ENCODE results near the gene F12.

F12 gene

DNA sequence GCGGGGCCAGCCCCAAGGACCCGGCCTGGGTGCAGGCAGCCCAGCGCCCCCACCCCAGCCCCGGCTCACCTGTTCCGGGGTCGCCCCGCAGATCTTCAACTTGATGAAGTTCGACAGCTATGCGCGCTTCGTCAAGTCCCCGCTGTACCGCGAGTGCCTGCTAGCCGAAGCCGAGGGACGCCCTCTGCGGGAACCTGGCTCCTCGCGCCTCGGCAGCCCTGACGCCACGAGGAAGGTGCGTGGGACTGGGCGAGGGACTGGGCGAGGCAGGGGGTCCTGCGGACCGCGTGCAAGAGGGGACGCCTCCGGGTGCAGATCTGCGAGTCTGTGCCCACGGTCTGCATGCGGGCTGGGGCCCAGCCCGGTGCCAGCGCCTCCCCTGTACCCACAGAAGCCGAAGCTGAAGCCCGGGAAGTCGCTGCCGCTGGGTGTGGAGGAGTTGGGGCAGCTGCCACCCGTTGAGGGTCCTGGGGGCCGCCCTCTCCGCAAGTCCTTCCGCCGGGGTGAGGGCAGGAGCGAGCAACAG, 42.0 kb downstream of the F12 start:
- DNase-seq (ENCODE audit: low read depth in 1 of 2, low spot score in 1 of 2), result no peak
- no peak overlapping the region for H3K27ac ChIP-seq (replicated peaks)
- H3K4me3 ChIP-seq (replicated peaks; ENCODE audit: insufficient read depth, low read length), result no peak overlapping the region
- TF ChIP-seq, protein P1, sequence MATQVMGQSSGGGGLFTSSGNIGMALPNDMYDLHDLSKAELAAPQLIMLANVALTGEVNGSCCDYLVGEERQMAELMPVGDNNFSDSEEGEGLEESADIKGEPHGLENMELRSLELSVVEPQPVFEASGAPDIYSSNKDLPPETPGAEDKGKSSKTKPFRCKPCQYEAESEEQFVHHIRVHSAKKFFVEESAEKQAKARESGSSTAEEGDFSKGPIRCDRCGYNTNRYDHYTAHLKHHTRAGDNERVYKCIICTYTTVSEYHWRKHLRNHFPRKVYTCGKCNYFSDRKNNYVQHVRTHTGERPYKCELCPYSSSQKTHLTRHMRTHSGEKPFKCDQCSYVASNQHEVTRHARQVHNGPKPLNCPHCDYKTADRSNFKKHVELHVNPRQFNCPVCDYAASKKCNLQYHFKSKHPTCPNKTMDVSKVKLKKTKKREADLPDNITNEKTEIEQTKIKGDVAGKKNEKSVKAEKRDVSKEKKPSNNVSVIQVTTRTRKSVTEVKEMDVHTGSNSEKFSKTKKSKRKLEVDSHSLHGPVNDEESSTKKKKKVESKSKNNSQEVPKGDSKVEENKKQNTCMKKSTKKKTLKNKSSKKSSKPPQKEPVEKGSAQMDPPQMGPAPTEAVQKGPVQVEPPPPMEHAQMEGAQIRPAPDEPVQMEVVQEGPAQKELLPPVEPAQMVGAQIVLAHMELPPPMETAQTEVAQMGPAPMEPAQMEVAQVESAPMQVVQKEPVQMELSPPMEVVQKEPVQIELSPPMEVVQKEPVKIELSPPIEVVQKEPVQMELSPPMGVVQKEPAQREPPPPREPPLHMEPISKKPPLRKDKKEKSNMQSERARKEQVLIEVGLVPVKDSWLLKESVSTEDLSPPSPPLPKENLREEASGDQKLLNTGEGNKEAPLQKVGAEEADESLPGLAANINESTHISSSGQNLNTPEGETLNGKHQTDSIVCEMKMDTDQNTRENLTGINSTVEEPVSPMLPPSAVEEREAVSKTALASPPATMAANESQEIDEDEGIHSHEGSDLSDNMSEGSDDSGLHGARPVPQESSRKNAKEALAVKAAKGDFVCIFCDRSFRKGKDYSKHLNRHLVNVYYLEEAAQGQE (IDR thresholded peaks at IDR 0.05; ENCODE audit: insufficient replicate concordance, low read depth), result no peak
- H3K27me3 ChIP-seq (ENCODE audit: insufficient read depth, poor library complexity, severe bottlenecking), result no peaks in the 10 kb centered on the region

DNA sequence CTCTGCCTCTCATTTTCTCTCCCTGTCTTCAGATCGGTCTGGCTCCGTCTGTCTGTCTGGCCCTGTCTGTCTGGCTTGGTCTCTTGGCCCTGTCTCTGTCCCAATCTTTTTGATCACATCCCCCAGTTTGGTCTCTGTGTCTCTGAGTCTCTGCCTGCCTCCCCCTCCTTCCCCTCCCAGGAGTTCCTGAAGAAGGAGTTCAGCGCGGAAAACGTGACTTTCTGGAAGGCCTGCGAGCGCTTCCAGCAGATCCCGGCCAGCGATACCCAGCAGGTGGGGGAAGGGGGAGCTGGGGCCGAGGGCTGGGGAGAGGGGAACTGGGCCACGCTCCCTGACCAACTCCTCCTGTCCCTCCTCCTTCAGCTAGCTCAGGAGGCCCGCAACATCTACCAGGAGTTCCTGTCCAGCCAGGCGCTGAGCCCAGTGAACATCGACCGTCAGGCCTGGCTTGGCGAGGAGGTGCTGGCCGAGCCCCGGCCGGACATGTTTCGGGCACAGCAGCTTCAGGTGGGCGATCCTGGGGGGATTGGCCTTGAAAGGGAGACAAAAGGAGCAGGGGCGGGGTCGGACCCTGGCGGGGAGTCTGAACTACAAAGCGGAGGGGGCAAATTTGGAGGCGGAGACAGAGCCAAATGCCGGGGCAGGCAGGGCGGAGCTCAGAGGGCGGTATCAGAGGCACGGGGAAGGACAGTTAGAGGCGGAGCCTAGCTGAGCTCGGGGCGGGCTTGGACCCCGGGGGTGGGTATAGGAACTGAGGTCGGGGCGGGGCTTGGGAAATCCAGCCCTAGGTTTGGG, 42.6 kb downstream of the F12 start:
- H3K27ac ChIP-seq (replicated peaks), result no peak overlapping the region
- no peaks in the 10 kb centered on the region for H3K27me3 ChIP-seq (ENCODE audit: insufficient read depth, poor library complexity, severe bottlenecking)
- H3K4me3 ChIP-seq (replicated peaks; ENCODE audit: insufficient read depth, low read length), result no peak overlapping the region
- no peak for TF ChIP-seq GABPA (IDR thresholded peaks at IDR 0.05; ENCODE audit: low read depth)
- TF ChIP-seq, protein P2, sequence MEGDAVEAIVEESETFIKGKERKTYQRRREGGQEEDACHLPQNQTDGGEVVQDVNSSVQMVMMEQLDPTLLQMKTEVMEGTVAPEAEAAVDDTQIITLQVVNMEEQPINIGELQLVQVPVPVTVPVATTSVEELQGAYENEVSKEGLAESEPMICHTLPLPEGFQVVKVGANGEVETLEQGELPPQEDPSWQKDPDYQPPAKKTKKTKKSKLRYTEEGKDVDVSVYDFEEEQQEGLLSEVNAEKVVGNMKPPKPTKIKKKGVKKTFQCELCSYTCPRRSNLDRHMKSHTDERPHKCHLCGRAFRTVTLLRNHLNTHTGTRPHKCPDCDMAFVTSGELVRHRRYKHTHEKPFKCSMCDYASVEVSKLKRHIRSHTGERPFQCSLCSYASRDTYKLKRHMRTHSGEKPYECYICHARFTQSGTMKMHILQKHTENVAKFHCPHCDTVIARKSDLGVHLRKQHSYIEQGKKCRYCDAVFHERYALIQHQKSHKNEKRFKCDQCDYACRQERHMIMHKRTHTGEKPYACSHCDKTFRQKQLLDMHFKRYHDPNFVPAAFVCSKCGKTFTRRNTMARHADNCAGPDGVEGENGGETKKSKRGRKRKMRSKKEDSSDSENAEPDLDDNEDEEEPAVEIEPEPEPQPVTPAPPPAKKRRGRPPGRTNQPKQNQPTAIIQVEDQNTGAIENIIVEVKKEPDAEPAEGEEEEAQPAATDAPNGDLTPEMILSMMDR (IDR thresholded peaks at IDR 0.05; ENCODE audit: insufficient read depth, low read length), result no peak
- TF ChIP-seq, protein P1 (IDR thresholded peaks at IDR 0.05; ENCODE audit: insufficient replicate concordance, low read depth), result no peak
- TF ChIP-seq SPI1 (IDR thresholded peaks at IDR 0.05; ENCODE audit: borderline replicate concordance, low read depth), result no peak
- TF ChIP-seq POLR2AphosphoS5 (IDR thresholded peaks at IDR 0.05; ENCODE audit: low read depth), result no peak
- no peak for DNase-seq (ENCODE audit: low read depth in 1 of 2, low spot score in 1 of 2)

DNA sequence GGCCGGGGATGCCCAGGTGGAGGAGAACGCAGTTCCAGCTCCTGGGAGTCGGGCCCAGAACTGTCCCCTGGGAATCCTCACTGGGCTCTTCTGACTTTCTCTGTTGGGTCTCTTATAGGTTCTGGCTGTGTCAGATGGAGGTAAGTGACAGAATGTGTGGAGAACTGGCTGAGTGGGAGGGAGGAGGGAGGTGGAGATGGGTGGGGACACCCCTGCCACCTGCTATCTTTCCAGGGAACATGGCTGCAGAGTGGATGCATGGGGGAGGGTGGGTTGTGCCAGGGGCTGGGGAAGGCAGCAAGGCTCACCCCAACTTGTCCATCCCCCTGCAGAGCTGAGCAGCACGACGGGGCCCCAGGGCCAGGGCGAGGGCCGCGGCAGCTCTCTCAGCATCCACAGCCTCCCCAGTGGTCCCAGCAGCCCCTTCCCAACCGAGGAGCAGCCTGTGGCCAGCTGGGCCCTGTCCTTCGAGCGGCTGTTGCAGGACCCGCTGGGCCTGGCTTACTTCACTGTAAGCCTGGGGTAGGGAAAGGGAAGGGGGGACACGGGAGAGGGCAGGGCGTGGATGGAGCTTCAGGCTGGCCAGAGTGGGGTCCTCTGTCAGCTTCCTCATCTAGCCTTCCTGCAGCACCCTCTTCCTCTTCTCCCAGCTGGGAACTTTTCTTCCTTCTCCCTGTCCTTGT, 43.4 kb downstream of the F12 start:
- H3K27ac ChIP-seq (replicated peaks), result no peak overlapping the region
- no peaks in the 10 kb centered on the region for H3K27me3 ChIP-seq (ENCODE audit: insufficient read depth, poor library complexity, severe bottlenecking)
- H3K4me3 ChIP-seq (replicated peaks; ENCODE audit: insufficient read depth, low read length), result no peak overlapping the region
- DNase-seq (ENCODE audit: low read depth in 1 of 2, low spot score in 1 of 2), result no peak
- no peak for TF ChIP-seq POLR2AphosphoS5 (IDR thresholded peaks at IDR 0.05; ENCODE audit: low read depth)
- TF ChIP-seq, protein P2 (IDR thresholded peaks at IDR 0.05; ENCODE audit: insufficient read depth, low read length), result no peak
- no peak for TF ChIP-seq GABPA (IDR thresholded peaks at IDR 0.05; ENCODE audit: low read depth)
- TF ChIP-seq, protein P1 (IDR thresholded peaks at IDR 0.05; ENCODE audit: insufficient replicate concordance, low read depth), result no peak
- no peak for TF ChIP-seq SPI1 (IDR thresholded peaks at IDR 0.05; ENCODE audit: borderline replicate concordance, low read depth)

Data from HL-60 (cell line).